Measurements from ENCODE around the gene LRRC28. TPM values are rescaled to one million over a fixed set of nuclear protein-coding genes. Genes with fewer than 3 reads are reported as not detected.

Gene LRRC28
- total RNA-seq, 1 donor from 2014 or later = 33.0 TPM

GRCh38 chr15:99321468-99321867 lies 70.2 kb downstream of the LRRC28 start:
- no peak overlapping the region for H3K27ac Mint-ChIP-seq (ENCODE audit: unreplicated experiment)
- H3K36me3 Mint-ChIP-seq (ENCODE audit: low read depth, unreplicated experiment) = no peaks in the 10 kb centered on the region
- no peaks in the 10 kb centered on the region for H3K27me3 Mint-ChIP-seq (ENCODE audit: unreplicated experiment)
- TF ChIP-seq CTCF (IDR thresholded peaks at IDR 0.05; ENCODE audit: unreplicated experiment) = no peak
- H3K4me3 Mint-ChIP-seq (ENCODE audit: unreplicated experiment) = no peak overlapping the region
- DNase-seq (ENCODE audit: low spot score) = no peak
- no peaks in the 10 kb centered on the region for H3K9me3 Mint-ChIP-seq (ENCODE audit: unreplicated experiment)
- peaks cover 7% of the 10 kb centered on the region for H3K4me1 Mint-ChIP-seq (ENCODE audit: unreplicated experiment)

DNA sequence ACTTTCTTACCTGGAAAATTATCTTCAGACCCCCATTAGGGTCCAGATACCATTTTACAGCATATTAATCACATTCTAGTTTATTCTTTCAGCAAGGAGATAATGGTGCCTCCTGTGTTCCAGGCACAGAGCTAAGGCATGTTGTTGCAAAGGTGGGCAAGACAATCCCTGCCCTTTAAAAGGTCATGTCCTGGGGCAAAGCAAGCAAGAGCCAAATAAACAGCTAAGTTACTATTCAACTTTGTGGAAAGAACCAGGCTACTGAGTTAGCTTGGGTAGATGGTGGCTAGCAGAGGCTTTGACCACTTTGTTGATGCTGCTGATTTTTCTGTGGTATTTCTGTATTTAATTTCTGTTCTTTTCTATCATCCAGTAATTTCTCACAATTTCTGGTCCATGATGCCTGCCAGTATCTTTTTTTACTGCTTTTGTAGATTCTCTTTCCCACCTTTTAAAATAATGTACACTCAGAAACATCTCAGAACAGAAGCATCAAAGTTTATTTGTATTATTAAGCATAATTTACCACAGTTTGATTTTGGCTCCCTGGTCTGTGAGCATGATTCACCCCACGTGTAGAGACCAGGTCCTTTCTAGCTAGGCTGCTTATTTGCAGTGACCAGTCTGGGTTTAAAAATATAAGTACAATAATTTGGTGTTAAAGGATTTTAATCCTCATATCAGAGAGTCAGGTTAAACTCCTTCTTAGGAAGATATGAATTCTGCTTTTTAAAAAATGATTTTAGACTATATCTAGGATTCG lies 71.5 kb downstream of the LRRC28 start:
- TF ChIP-seq CTCF (IDR thresholded peaks at IDR 0.05; ENCODE audit: unreplicated experiment) = no peak
- H3K4me1 Mint-ChIP-seq (ENCODE audit: unreplicated experiment) = peaks cover under 1% of the 10 kb centered on the region
- DNase-seq (ENCODE audit: low spot score) = no peak
- H3K9me3 Mint-ChIP-seq (ENCODE audit: unreplicated experiment) = no peaks in the 10 kb centered on the region
- H3K36me3 Mint-ChIP-seq (ENCODE audit: low read depth, unreplicated experiment) = no peaks in the 10 kb centered on the region
- H3K27ac Mint-ChIP-seq (ENCODE audit: unreplicated experiment) = no peak overlapping the region
- no peak overlapping the region for H3K4me3 Mint-ChIP-seq (ENCODE audit: unreplicated experiment)
- H3K27me3 Mint-ChIP-seq (ENCODE audit: unreplicated experiment) = no peaks in the 10 kb centered on the region

DNA sequence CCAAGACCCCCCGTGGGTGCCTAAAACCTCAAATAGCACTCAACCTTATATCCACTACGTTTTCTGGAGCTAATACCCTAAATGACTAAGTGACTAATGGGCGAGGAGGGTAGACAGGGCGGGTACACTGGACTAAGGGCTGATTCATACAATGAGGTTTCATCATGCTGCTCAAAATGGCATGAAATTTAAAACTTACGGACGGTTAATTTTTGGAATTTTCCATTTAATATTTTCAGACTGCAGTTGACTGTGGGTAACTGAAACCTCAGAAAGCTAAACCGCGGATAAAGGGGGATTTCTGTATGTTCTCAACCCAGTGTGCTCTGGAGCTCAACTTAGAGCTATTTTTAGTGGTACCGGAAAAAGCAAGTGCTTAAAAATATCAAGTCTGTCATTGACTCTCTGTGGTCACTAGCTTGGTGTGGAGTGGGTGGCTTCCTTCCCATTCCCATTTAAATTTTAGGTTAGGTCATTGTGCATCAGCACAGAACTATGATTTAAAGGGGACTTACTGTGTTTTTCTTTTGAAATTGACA lies 72.9 kb downstream of the LRRC28 start:
- no peak for TF ChIP-seq CTCF (IDR thresholded peaks at IDR 0.05; ENCODE audit: unreplicated experiment)
- Mint-ChIP-seq H3K4me1 (ENCODE audit: unreplicated experiment) (no peaks in the 10 kb centered on the region), H3K36me3 (ENCODE audit: low read depth, unreplicated experiment) (no peaks in the 10 kb centered on the region), H3K4me3 (ENCODE audit: unreplicated experiment) (no peak overlapping the region), H3K9me3 (ENCODE audit: unreplicated experiment) (no peaks in the 10 kb centered on the region), H3K27ac (ENCODE audit: unreplicated experiment) (no peak overlapping the region), H3K27me3 (ENCODE audit: unreplicated experiment) (no peaks in the 10 kb centered on the region)
- no peak for DNase-seq (ENCODE audit: low spot score)

GRCh38 chr15:99324700-99325099 lies 73.4 kb downstream of the LRRC28 start:
- Mint-ChIP-seq H3K27ac (ENCODE audit: unreplicated experiment) (no peak overlapping the region), H3K4me1 (ENCODE audit: unreplicated experiment) (no peaks in the 10 kb centered on the region), H3K4me3 (ENCODE audit: unreplicated experiment) (no peak overlapping the region)

More at GRCh38 chr15:99324700-99325099, 73.4 kb downstream of the LRRC28 start:
- H3K36me3 Mint-ChIP-seq (ENCODE audit: low read depth, unreplicated experiment) = no peaks in the 10 kb centered on the region
- H3K27me3 Mint-ChIP-seq (ENCODE audit: unreplicated experiment) = no peaks in the 10 kb centered on the region
- DNase-seq (ENCODE audit: low spot score) = no peak
- no peak for TF ChIP-seq CTCF (IDR thresholded peaks at IDR 0.05; ENCODE audit: unreplicated experiment)
- H3K9me3 Mint-ChIP-seq (ENCODE audit: unreplicated experiment) = no peaks in the 10 kb centered on the region

All from endothelial cell (in vitro differentiated cells).